HT-29 (cell line): ENCODE measurements around the gene ARHGAP44. TPM values are rescaled to one million over a fixed set of nuclear protein-coding genes. Genes with fewer than 3 reads are reported as not detected.
"Not testable (repeated sequence)": the region's sequence is repeated elsewhere in the genome, so short reads cannot be mapped to it uniquely, and the experiment has no call there.

Experiments used
- DNase-seq: peaks from one replicate; pipeline ENCODE4 v3.0.0-alpha.2; 2015; ENCODE audit warnings: low spot score
- total RNA-seq: library from RNA; depleted of rRNA; stranded (reverse); fragments of >200 nt; shearing (Covaris generic); gene quantifications from 2 replicates; pipeline ENCODE4 v1.2.3, GENCODE V29; 2014

Gene ARHGAP44
- total RNA-seq, 1 experiment from 2014 or later: not detected

DNA sequence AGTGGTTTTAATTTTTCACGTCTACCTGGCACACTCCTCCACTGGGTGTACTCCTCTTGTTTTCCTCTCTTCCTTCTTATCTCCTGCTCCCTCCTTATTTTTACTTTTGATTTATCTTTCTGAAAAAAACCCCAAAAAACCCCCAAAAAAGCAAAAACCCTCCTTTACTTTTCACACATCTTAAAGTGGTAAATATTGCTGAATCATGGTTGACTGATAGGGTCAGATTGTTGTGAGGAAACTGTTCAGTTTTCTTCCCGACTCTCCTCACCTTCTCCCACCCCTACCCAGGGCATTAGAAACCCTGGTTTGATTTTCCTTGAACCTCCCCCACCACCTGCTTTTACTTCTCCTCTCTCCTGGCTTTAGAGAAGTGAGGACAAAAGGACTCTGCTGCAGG, 25.4 kb downstream of the ARHGAP44 start:
- no peak for DNase-seq

DNA sequence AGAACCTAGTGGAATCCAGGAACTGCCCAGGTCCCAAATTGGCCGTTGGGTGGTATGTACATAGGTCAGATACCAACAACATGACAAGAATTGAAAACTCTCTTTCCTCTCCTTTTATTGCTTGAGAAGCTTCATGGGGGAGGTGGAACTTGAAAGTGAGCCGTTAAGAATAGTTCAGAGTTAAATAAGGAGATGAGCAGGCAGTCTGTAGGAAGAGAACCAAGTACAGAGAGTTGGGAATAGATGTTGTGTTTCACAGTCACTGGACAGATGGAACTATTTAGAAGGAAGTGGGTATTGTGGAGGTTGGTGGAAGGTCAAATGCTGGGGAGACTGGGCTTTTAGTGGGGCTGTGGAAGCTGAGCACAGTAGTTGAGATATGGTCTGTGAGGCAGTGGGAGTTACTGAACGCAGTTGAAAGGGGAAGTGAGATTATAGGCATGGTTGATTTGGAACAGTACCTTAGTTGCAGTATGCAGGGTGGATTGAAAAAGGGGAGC, 26.4 kb downstream of the ARHGAP44 start:
- DNase-seq: no peak

DNA sequence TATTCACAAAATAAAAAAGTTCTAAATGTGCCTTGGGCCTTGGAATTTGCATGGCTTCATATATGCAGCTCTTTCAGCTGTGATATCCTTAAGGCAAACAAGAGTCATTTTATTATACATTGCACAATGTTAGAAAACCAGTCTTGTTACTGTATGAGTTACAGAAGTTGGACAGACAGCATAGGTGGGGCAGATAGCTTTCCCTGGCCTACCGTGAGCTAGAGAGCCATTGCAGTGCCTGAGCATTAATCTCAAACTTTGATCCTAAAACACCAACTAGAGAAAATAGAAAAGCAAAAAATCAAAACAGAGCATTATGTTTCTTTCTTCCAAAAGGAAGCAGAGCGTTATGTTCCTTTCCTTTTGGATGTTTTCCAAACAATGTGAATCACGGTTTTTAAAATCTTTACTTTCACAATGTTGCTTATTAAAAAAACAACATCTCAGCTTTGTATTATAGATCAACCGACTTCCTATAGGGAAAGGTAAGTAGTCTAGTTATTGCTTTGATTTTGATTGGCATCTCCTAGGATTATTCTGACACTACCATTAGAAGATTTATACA, 32.2 kb downstream of the ARHGAP44 start:
- no peak for DNase-seq

DNA sequence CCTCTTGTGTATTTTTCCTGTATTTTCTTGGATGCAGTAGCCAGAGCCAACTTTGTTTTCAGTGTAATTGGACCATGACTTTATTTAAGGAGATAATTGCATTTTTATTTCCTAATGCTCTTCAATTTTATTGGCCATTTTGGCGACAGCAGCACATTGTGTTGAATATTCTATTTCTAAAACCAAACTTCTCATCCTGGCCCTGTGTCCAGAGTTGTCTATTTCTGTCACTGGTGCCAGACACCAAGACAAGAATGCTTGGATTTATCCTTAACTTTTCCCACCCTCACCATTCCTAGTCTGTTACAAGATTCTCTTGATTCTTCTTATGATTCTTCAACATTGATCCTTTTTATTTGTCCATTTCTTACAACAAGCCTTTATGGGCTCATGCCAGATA, 37.1 kb downstream of the ARHGAP44 start:
- DNase-seq: no peak

DNA sequence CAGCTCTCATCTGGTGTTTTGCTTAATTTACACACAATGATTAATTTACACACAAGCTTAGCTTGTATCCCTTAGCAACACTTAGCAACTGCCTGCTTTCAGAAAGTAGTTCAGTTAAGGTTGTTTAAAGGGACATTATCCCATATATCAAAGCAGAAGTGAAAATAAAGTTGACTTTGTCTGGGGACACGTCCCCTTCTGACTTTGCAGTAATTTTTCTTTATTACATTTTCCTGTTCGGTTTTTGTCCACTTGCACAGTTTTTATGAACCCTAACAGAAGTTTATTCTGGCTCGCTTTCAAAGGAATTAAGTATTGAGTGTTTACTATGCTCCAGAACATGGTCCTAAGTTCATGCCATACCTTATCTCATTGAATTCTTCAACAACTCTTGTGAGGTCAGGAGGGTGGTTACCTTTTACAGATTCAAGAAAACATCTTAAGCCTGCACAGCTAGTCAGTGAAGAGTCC, 41.5 kb downstream of the ARHGAP44 start:
- DNase-seq: no peak

DNA sequence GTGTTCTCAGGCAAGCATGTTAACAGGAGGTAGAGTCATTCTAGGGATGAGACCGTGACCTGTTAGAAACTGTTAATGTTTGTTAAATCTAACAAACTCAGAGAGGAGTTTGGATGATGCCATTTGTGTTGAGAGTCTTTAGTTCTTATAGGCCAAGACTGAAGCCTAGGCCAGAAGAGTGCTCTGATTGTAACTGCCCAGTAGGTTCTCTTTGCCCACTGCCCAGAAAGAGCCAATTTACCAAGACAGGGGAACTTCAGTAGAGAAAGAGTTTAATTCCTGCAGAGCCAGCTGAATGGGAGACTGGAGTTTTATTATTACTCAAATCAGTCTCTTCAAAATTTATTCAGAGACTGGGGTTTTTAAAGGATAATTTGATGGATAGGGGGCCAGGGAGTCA, 42.5 kb downstream of the ARHGAP44 start:
- DNase-seq: no peak

DNA sequence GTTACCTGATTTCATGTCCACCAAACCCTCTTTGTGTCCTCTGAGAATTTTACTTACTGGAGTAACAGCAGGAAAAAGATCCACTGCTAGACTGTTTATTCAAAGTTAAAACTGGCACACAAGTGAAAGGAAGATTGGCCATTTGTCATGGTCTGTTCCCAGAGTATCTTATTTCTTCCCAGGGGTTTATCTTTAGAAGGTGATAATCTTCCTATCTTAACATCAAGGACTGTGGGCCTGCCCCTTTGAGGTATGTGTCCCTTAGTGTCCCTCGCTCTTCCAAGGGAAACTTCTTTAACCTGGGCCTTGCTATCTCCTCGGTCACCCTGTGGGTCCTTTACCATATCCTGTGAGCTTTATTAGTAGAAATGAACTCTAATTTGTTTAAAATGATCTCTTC, 49.7 kb downstream of the ARHGAP44 start:
- no peak for DNase-seq

DNA sequence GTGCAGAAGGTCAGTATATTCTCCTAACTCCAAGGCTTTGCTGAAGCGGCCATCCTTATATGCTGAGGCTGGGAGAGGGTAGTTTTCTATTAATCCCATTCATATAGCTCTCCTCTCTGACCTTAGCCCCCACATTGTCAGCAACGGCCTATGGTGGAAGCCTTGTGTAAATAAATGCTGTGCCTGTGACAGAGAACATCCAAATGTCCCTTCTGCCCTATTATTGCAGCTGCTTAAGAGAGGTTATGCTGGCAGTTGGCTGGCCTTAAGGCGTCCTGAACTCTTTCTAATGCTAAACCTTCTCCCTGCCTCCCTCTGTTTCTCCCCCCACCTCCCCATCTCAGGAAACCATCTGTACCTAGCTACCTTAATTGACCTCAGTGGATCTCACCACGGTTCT, 53.6 kb downstream of the ARHGAP44 start:
- no peak for DNase-seq

DNA sequence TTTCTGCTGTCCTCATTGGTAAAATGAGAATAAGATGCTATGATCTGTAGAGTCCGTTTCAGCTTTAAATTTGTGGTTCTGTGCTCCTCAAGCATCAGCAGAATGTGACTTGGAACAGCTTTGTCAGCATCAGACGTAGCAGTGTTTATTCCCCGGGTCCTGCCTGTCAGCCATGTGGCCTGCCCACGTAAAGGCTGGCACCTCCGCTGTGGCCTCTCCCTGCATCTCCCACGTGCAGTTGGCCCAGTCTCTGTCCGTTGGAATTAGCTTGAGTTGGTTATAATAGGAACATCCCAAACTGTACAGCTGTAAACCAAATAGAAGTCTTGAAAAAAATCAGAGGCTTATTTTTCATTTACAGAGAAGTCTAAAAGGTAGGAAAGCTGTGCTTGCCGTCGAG, 61.7 kb downstream of the ARHGAP44 start:
- no peak for DNase-seq

DNA sequence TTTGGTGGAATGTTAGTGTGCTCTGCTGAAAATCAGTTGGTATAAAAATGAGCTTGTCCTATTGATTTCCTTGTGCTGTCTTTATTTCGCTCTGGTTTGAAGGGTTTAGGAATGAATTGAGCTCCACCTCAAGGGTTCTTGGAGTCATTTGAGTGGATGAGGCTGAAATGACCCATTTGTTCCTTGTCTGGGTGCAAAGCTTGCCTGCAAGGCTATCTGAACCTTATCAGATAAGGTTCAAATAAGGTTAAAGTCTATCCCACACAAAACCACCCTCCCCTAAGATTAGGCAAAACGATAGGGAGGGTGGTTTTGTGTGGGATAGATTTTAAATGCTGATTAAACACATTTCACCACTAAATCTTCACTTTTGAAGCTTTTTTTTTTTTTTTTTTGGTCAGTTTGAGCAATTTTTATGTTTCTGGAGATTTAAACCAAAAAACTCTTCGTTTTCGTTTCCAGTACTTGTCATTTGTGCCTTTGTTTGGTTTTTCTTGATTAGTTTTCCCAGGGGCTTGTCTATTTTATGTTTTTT, 62.7 kb downstream of the ARHGAP44 start:
- no peak for DNase-seq

DNA sequence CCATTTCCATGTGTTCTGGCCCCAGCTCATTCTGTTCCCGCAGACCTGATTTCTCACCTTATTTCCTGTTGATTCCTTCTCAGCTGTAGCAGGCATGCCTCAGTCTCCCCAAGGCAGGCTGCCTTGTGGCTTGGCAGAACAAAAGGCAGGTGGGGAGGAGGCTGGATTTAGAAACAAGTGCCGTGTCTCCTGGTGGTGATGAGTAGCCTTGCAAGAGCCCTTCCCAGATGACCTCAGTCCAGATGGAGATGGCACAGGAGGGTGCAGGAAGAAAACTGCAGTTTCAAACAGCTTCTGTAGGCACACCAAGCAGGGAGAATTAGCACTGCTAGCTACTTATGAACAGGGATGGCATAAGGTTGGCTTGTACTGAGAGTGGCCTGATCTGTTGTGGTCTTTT, 64.6 kb downstream of the ARHGAP44 start:
- no peak for DNase-seq

DNA sequence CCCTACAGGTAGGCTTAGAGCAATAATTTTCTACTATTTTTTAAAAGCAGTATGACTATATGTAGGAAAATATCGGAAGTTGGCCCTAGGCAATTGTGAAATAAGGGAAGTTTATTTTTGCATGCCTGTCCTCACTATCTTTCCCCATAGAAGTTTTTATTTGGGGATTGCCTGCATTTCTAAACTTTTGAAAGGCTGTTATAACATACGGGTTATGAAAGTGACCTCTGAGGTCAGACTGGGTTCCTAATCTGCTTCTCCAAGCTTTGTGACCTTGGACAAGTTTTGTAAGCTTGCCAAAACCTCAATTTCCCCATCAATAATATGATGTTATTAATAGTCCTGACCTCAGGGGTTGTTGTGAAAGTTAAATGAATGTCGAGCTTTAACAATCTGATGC, 67.1 kb downstream of the ARHGAP44 start:
- DNase-seq: no peak

DNA sequence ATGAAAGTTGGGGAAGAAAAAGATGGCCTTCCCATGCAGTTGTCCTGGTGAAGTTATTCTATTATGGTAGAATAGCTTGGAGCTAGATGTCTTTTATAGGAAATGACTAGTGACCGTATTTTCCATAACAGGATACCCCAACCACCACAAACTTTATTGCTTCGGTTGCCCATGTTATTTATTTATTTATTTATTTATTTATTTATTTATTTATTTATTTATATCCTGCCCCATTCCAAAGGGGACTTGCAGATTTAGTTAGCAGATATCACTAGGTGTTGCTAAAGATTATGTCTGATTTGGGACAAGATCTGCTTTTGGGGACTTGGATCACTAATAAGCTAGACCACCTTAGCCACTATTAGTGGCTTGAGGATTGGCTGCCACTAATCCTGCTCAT, 68.3 kb downstream of the ARHGAP44 start:
- DNase-seq: no peak

DNA sequence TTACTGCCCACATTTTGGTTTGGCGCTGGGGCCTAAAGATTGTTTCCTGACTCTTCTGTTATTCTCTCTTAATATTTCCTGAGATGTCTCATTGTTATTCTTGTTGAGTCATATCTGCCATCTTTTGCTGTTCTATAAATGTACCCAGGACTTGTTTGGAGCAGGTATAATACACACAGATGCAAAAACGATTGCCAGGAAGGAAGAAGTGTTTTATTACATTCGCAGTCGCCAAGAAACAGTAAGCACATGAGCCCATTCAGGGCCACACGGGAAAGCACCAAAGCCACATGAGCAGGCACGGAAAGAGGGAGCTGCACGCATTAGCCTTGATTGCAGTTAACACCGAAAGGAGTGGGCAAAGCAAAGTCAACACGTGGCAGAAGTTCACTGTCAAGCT, 70.2 kb downstream of the ARHGAP44 start:
- no peak for DNase-seq

DNA sequence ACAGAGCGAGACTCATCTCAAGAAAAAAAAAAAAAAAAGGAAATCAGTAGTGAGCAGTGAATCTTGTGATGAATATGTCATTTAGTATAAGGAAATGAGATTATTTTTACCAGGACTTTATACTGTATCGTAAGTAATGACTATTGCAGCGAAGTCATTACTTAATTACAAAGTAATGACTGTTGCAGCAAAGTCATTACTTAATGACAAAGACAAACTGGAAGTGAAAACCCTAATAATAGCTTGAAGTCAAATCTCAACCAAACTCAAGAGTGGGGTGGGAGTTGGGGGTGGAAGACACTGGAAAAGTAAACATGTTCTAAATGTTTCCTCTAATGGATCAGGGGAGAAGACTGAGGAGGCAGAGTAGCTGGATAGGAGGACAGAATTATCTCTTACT, 76.5 kb downstream of the ARHGAP44 start:
- no peak for DNase-seq

DNA sequence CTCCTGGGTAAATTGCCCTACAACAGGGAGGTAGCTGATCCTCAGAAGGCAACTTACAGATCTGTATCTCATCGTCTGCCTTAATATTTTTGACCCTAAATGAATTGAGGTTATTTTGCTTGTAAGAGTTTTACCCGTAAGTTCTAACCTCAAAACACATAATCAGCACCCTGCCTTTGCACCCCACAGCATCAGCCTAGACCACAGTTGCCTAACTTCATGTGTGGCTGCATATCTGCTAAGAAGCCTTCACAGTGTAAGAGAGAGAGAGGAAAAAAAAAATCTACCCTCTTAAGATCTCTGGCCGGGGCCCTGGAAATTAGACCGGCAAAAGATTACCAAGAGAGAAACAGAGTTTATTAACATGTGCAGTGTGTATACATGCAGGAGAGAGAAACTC, 76.9 kb downstream of the ARHGAP44 start:
- no peak for DNase-seq

DNA sequence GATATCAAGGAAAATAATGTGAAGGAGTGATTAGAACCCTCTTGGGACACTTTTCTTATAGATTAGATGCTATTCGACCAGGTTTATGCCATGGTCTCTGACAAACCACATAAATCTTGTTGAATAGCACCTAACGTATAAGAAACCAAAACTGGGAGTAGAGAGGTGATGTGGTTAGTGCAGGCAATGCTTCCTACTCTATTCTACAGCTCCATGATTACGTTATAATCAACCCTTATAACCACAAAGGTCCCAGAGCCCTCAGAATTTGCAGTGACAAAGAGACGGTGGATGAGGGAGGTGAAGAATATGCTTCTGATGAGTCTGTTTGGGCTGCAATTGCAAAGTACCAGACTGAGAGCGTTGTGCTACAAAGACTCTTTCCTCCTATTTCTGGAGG, 78.4 kb downstream of the ARHGAP44 start:
- no peak for DNase-seq

DNA sequence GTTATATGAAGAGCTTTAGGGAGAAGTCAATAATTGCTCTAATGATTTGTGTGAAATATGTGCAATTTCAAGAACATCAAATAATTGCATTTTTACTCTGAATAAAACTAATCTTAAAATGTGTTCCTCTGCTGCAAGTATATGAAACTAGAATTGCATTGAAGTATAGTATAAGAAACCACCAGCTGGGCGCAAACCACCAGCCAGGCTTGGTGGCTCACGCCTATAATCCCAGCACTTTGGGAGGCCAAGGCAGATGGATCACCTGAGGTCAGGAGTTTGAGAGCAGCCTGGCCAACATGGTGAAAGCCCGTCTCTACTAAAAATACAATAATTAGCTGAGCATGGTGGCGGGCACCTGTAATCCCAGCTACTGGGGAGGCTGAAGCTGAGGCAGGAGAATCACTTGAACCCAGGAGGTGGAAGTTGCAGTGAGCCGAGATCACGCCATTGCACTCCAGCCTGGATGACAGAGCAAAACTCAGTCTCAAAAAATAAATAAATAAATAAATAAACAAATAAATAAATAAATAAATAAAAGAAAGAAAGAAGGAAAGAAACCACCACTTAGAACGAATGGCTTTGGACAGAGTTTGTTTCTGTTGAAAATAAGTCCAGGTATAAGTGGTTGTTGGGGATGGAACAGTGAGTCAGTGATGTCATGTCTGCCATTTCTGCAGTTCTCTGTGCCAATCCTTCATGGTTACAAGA, 84.3 kb downstream of the ARHGAP44 start:
- not testable (repeated sequence) for DNase-seq

DNA sequence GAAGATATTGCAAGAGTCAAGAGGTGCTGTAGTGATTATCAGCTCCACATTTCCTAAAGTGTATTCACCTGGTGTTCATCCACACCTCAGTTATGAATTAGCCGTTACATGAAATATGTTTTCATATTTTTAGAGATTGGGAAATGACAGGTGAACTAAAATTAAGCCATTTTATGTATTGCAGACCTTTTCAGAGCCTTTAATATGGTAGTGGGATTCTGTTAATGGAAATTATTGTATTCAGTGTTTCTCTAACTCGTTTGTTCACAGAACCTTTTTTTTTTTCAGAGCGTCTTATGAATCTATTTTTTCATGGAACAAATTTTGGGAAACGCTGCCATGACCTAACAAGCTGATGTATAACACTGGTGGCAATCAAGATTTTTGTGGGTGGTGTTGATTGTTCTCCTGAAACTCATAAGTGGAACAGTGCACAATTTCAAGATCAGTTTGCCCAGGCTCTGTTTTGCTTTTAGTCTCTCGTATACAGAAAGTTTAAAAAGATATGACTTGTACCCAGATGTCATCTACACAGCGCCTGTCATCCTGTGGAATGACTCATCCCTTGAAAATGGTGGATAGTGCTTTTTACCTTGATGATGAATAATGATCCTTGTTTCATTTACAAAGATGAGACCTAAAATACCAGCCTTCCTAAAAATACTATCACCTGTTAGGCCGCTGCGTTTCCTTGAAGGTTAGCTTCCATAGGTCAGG, 88.8 kb downstream of the ARHGAP44 start:
- no peak for DNase-seq

DNA sequence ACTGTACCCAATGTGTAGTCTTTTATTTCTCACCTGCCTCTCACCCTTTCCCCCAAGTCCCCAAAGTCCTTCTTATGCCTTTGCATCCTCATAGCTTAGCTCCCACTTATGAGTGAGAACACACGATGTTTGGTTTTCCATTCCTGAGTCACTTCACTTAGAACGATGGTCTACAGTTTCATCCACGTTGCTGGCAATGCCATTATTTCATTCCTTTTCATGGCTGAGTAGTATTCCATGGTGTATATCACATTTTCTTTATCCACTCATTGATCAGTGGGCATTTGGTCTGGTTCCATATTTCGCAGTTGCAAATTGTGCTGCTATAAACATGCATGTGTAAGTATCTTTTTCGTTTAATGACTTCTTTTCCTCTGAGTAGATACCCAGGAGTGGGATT, 89.8 kb downstream of the ARHGAP44 start:
- not testable (repeated sequence) for DNase-seq

DNA sequence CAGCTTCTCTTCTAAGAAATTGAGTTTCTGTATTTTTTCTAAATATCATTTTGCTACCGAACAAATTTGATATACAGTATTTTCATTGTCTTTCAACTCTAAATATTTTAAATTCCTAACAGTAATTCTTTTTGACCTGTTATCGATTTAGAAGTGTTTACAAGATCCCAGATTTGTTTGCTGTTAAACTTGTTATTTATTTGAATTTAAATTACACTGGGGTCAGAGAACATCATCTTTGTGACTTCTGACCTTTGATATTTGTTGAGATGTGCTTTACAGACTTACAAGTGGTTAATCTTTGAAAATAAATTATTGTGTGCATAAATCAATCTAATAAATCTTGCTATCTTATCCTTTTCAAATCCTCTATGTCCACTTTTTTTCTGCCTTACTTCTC, 94.2 kb downstream of the ARHGAP44 start:
- DNase-seq: no peak

DNA sequence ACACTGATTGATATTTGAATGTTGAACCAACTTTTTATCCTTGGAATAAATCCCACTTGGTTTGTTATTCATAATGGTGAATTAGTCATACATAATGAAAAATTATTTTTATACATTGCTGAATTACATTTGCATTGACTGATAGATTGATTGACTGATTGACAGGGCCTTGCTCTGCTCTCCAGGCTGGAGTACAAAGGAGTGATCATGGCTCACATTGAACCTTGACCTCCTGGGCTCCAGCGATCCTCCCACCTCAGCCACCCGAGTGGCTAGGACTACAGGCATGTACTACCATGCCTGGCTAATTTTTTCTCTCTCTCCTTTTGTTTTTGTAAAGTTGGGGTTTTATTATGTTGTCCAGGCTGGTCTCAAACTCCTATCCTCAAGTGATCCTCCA, 97.8 kb downstream of the ARHGAP44 start:
- no peak for DNase-seq
